GM19467 (cell line): ENCODE measurements around the gene BTN2A1.
"Not testable (repeated sequence)": the region's sequence is repeated elsewhere in the genome, so short reads cannot be mapped to it uniquely, and the experiment has no call there.

ENCODE experiments used
- ATAC-seq: cut with Tn5 transposase; IDR thresholded peaks from one replicate; pipeline ENCODE4 v1.9.1; 2021; ENCODE audit warnings: mild to moderate bottlenecking, moderate library complexity; ENCODE audit not compliant: unreplicated experiment

BTN2A1 gene

GRCh38 chr6:26489996-26490964, 32.5 kb downstream of the BTN2A1 start:
- ATAC-seq, result no peak

- ATAC-seq, result no peak
Observed at GRCh38 chr6:26491604-26492003, 33.8 kb downstream of the BTN2A1 start.

GRCh38 chr6:26493258-26493657, 35.5 kb downstream of the BTN2A1 start:
- no peak for ATAC-seq

GRCh38 chr6:26494117-26494516, 36.4 kb downstream of the BTN2A1 start:
- ATAC-seq, result no peak

GRCh38 chr6:26495281-26495680, 37.5 kb downstream of the BTN2A1 start:
- no peak for ATAC-seq

DNA sequence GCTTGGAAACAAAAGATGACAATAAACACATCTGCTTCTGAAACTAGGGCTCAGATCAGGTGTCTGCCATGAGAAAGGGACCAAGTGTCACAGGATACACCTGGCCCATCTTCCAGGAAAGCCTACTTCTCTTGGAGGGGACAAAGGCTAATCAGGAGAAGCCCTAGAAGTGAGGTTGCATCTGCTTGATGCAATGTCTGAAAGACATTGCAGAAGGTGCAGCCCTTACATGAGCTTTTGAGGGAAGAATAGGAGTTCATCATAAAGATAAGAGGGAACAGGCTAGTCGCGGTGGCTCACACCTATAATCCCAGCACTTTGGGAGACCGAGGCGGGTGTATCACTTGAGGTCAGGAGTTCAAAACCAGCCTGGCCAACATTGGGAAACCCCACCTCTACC, 39.9 kb downstream of the BTN2A1 start:
- ATAC-seq, result no peak

- ATAC-seq, result no peak
Observed at GRCh38 chr6:26500102-26500501, 42.3 kb downstream of the BTN2A1 start, which contains the start of gene BTN1A1. TSS of gene BTN1A1 (plus strand) at chr6:26500303. CDS start at chr6:26501287, 984 bp downstream.

DNA sequence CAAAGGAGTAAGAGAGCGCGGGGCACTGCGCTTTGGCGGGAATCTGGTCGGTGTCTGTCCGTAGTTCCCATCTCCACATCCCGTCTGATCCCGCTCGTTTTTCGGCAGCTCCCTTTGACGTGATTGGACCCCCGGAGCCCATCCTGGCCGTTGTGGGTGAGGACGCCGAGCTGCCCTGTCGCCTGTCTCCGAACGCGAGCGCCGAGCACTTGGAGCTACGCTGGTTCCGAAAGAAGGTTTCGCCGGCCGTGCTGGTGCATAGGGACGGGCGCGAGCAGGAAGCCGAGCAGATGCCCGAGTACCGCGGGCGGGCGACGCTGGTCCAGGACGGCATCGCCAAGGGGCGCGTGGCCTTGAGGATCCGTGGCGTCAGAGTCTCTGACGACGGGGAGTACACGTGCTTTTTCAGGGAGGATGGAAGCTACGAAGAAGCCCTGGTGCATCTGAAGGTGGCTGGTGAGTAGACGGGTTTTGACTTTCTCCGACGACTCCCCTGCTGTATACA, 43.8 kb downstream of the BTN2A1 start:
- no peak for ATAC-seq

GRCh38 chr6:26502165-26502564, 44.4 kb downstream of the BTN2A1 start:
- ATAC-seq, result no peak

DNA sequence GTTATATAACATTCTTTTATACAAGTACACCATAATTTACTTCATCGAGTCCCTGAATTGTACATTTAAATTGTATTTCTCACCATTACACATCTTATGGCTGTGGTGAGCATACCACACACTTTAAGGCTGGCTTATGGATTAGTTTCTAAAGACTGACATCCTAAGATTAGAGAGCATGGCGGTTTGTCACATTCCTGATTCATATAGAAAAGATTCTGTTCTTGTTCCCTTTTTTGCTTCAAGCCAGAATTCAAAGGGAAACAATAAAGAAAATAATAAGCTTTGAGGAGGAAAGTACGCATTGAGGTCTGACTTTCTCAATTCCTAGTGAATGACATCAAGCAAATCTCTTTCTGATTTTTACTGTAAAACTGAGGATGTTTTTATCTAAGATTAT, 44.9 kb downstream of the BTN2A1 start:
- ATAC-seq, result no peak

DNA sequence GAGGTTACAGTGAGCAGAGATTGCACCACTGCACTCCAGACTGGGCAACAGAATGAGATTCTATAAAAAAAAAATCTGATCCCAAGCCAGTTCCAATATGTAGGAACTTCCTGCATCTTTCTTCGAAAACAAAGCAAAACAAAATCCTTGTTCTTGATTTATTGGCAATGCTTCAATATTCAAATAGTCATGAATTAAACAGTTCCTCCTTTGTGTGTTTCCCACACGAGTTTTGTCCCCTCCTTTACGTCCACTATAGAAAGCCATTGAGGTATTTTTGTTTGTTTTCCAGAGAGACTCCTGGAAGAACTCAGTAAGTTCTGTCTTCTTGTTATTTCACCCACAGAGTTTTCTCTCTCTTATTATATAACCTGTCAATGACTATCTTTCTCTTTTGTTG, 49.9 kb downstream of the BTN2A1 start:
- ATAC-seq, result no peak

DNA sequence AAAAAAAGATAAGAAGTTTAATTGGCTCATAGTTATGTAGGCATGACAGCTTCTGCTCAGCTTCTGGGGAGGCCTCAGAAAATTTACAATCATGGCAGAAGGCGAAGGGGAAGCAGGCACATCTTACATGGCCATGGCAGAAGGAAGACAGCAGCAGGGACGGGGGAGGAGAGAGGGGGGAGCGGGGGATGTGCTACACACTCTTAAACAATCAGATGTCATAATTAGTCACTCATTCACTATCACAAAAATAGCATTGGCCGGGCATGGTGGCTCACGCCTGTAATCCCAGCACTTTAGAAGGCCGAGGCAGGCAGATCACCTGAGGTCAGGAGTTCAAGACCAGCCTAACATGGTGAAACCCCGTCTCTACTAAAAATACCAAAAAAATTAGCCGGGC, 53.3 kb downstream of the BTN2A1 start:
- ATAC-seq, result not testable (repeated sequence)

DNA sequence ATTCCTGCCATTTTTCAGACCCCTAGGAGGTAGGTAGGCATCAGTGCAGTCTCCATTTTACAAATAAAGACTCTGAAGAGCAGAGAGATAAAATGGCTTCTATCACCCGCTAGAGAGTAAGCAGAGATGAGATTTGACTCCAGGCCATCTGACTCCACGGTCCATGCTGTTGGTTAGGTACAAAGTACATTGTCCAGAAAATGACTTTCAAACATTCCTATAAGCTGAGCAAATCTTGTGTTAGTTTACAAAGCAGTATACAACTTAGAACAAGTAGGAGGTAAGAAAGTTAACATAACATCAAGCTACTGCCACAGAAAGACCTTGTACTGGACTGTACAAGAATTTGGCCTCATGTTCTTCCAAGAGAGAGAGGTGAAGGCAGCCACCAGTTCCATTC, 57.2 kb downstream of the BTN2A1 start:
- no peak for ATAC-seq

- no peak for ATAC-seq
Observed at GRCh38 chr6:26516481-26517427, 59.0 kb downstream of the BTN2A1 start.
